ENCODE data around the gene ABI1.

Gene ABI1

DNA sequence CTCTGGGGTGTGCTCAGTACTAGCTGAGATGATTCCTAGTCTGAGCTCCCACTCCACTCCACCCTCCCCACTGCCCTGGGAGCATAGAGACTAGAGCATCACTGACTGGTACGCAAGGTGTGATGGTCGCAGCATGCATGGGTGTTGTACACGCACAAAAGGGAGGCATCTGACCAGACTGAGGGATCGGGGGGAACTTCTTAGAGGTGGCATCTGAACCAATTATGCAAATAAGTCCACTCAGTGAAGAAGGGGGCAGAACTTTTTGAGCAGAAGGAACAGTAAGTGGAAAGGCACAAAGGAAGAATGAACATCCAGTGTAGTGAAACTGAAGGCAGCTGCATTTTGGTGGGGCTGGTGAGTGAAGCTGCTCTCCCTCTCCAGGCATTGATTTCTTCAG is 137.7 kb downstream of the ABI1 start:
- H3K9me3 ChIP-seq (ENCODE audit: low read length) = no peaks in the 10 kb centered on the region
- H3K27me3 ChIP-seq (ENCODE audit: control insufficient read depth in 1 of 2, insufficient read depth in 2 of 2, low read length in 2 of 2) = no peaks in the 10 kb centered on the region
- no peak overlapping the region for H3K27ac ChIP-seq (ENCODE audit: low read depth, low read length)
- peaks cover 22% of the 10 kb centered on the region for H3K36me3 ChIP-seq (ENCODE audit: insufficient read depth, low read length)
- no peak overlapping the region for H3K4me3 ChIP-seq (ENCODE audit: low read depth in 1 of 2, low read length in 2 of 2)
- H3K9ac ChIP-seq (ENCODE audit: low read length) = no peak overlapping the region
- H3K4me1 ChIP-seq (ENCODE audit: insufficient read depth, low read length) = no peaks in the 10 kb centered on the region

DNA sequence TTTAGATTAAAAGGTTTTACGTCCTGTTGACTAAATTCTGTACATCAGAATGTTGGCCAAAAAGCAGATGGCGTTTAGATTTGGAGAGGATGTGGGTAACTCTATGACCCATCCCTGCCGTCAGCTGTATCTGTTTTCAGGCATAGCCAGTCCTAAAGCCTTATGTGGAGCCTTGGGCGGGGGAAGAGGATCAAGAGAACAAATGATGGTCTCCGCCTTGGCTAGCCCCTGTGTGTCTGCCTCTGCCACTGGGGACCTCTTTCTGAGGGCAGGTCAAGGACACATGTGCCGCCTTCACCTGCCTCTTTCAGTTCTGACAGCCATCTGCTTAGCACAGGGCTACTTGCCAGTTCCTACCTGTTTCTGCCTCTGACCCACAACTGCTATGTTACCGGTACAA is 139.2 kb downstream of the ABI1 start:
- no peak overlapping the region for H3K9ac ChIP-seq (ENCODE audit: low read length)
- H3K27ac ChIP-seq (ENCODE audit: low read depth, low read length) = no peak overlapping the region
- peaks cover 22% of the 10 kb centered on the region for H3K36me3 ChIP-seq (ENCODE audit: insufficient read depth, low read length)

DNA sequence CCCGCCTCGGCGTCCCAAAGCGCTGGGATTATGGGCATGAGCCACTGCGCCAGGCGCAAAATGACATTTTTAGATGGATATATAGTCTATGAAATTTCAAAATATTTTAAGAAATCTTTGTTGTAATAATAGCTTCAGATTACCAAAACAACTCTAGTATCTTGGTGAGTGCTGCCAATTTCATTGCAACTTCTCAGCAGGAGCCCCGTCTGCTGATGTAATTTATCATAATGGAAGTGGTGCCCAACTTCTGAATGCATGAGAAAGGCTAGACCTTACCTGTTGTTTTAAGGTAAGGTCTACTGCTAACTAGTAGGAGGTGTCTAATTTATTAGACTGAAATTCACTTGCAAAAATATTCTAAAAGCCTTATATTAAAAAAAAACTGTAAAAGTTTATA is 143.3 kb downstream of the ABI1 start:
- Histone ChIP-seq H3K4me1 (ENCODE audit: insufficient read depth, low read length) (no peaks in the 10 kb centered on the region), H3K27ac (ENCODE audit: low read depth, low read length) (no peak overlapping the region), H3K9ac (ENCODE audit: low read length) (no peak overlapping the region), H3K9me3 (ENCODE audit: low read length) (no peaks in the 10 kb centered on the region), H3K4me3 (ENCODE audit: low read depth in 1 of 2, low read length in 2 of 2) (no peak overlapping the region), H3K36me3 (ENCODE audit: insufficient read depth, low read length) (no peaks in the 10 kb centered on the region), H3K27me3 (ENCODE audit: control insufficient read depth in 1 of 2, insufficient read depth in 2 of 2, low read length in 2 of 2) (no peaks in the 10 kb centered on the region)

More for the DNA sequence above, 139.2 kb downstream of the ABI1 start:
- no peaks in the 10 kb centered on the region for H3K27me3 ChIP-seq (ENCODE audit: control insufficient read depth in 1 of 2, insufficient read depth in 2 of 2, low read length in 2 of 2)
- H3K9me3 ChIP-seq (ENCODE audit: low read length) = no peaks in the 10 kb centered on the region
- H3K4me1 ChIP-seq (ENCODE audit: insufficient read depth, low read length) = no peaks in the 10 kb centered on the region
- H3K4me3 ChIP-seq (ENCODE audit: low read depth in 1 of 2, low read length in 2 of 2) = no peak overlapping the region

DNA sequence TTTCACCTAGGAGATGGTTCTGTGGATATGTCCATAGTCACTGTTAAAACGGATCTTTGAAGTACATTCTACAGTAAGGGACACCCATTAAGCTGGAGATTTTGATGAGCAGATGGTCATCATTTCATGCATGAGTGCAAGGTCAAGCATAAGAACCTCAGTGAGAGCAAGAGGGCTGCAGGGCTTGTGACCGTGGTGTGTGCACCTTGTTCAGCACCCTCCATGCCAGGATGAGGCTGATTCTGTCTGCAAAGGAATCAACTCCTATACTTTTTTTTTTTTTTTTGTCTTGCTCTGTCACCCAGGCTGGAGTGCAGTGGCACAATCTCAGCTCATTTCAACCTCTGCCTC is 145.6 kb downstream of the ABI1 start:
- no peaks in the 10 kb centered on the region for H3K4me1 ChIP-seq (ENCODE audit: insufficient read depth, low read length)
- H3K4me3 ChIP-seq (ENCODE audit: low read depth in 1 of 2, low read length in 2 of 2) = no peak overlapping the region
- H3K9ac ChIP-seq (ENCODE audit: low read length) = no peak overlapping the region
- H3K27ac ChIP-seq (ENCODE audit: low read depth, low read length) = no peak overlapping the region
- no peaks in the 10 kb centered on the region for H3K27me3 ChIP-seq (ENCODE audit: control insufficient read depth in 1 of 2, insufficient read depth in 2 of 2, low read length in 2 of 2)
- no peaks in the 10 kb centered on the region for H3K9me3 ChIP-seq (ENCODE audit: low read length)
- H3K36me3 ChIP-seq (ENCODE audit: insufficient read depth, low read length) = no peaks in the 10 kb centered on the region

DNA sequence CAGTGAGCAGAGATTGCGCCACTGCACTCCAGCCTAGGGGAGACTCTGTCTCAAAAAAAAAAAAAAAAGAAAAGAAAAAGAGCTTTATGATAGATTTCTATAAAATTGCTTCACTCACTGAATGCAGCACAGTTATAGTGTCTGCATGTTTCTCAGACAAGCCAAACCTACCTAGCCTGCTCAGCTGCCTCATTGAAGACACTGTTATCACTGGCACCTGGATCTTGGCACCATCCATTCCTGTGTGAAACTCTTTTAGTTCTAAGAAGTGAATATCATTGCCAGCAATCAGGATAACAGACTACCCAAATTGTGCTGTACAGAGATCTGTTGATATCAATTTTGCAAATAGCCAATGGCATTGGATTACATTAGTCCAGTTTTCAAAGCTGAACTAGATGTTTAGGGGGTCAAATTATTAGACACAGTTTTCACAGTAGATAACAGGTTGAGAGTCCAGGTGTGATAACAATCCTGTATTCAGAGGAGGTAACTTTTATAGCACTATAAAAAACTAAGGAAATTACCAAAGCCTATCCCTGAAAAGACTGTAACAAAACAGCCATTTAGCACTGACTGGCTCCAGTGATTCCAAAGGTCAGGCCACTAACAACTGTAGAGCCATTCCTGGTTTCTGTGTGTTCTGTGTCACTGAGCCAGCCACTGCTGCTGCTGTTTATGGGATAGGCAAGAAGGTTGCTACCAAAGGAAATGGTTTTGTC is 146.2 kb downstream of the ABI1 start:
- Histone ChIP-seq H3K4me3 (ENCODE audit: low read depth in 1 of 2, low read length in 2 of 2) (no peak overlapping the region), H3K4me1 (ENCODE audit: insufficient read depth, low read length) (no peaks in the 10 kb centered on the region), H3K27ac (ENCODE audit: low read depth, low read length) (no peak overlapping the region), H3K36me3 (ENCODE audit: insufficient read depth, low read length) (no peaks in the 10 kb centered on the region), H3K9me3 (ENCODE audit: low read length) (no peaks in the 10 kb centered on the region), H3K27me3 (ENCODE audit: control insufficient read depth in 1 of 2, insufficient read depth in 2 of 2, low read length in 2 of 2) (no peaks in the 10 kb centered on the region), H3K9ac (ENCODE audit: low read length) (no peak overlapping the region)

DNA sequence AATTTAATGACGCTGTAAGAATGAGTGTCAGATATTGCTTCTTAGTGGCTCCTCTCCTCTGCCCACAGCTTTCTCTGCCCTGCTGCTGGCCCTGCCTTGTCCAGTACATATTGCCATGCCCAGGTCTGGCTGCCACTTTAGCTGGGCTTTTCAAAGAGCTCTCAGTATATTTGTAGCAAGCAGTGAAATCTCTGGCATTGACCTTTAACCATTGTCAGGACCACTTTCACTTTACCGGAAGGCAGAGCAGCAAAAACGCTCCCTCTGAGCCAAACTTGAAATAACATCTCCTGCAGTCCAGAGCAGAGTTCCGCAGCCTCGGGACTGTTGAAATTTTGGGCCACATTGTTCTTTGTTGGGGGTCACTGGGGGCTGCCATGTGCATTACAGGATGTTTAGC is 149.4 kb downstream of the ABI1 start:
- Histone ChIP-seq H3K4me1 (ENCODE audit: insufficient read depth, low read length) (no peaks in the 10 kb centered on the region), H3K4me3 (ENCODE audit: low read depth in 1 of 2, low read length in 2 of 2) (no peak overlapping the region), H3K27me3 (ENCODE audit: control insufficient read depth in 1 of 2, insufficient read depth in 2 of 2, low read length in 2 of 2) (no peaks in the 10 kb centered on the region), H3K9ac (ENCODE audit: low read length) (no peak overlapping the region), H3K36me3 (ENCODE audit: insufficient read depth, low read length) (peaks cover 4% of the 10 kb centered on the region), H3K27ac (ENCODE audit: low read depth, low read length) (no peak overlapping the region), H3K9me3 (ENCODE audit: low read length) (no peaks in the 10 kb centered on the region)

DNA sequence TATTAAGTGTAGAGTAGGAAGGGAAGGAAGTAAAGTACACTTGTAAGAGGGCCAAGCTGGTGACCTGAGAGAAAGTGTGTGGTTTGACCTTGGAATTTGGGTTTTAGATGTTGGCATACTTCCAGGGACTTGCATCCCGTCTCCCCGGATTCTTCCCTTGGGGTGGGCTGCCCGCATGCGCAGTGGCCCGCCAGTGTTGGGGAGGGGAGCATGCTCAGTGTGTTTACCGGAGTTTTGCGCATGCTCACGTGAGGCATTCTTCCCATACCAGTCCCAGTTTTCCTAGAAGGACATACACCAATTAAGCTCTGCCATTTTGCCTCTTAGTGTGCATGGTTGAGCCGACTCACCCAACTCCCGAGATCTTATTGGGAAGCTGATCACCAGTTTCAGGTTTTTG is 153.8 kb downstream of the ABI1 start:
- Histone ChIP-seq H3K4me1 (ENCODE audit: insufficient read depth, low read length) (no peaks in the 10 kb centered on the region), H3K27ac (ENCODE audit: low read depth, low read length) (no peak overlapping the region), H3K27me3 (ENCODE audit: control insufficient read depth in 1 of 2, insufficient read depth in 2 of 2, low read length in 2 of 2) (no peaks in the 10 kb centered on the region), H3K9me3 (ENCODE audit: low read length) (no peaks in the 10 kb centered on the region), H3K4me3 (ENCODE audit: low read depth in 1 of 2, low read length in 2 of 2) (no peak overlapping the region), H3K9ac (ENCODE audit: low read length) (no peak overlapping the region), H3K36me3 (ENCODE audit: insufficient read depth, low read length) (peaks cover 13% of the 10 kb centered on the region)

DNA sequence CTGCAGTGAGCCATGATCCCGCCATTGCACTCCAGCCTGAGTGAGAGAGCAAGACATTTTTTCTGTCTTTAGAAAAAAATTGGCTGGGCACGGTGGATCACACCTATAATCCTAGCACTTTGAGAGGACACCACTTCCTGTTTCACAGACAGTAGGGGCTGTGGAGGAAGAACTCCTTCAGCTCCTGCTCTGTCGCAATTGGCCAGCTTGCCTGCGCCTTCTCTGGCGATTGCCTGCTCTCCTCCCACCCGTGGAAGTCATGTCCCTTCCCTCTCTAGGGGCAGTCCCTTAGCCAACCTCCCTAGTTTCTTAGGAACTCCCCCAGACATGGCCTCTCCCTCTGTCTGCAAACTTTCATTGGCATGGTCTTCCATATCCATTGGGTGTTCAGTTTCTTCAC is 154.6 kb downstream of the ABI1 start:
- no peak overlapping the region for H3K9ac ChIP-seq (ENCODE audit: low read length)
- no peak overlapping the region for H3K4me3 ChIP-seq (ENCODE audit: low read depth in 1 of 2, low read length in 2 of 2)
- H3K27ac ChIP-seq (ENCODE audit: low read depth, low read length) = no peak overlapping the region
- H3K36me3 ChIP-seq (ENCODE audit: insufficient read depth, low read length) = peaks cover 13% of the 10 kb centered on the region
- H3K9me3 ChIP-seq (ENCODE audit: low read length) = no peaks in the 10 kb centered on the region
- no peaks in the 10 kb centered on the region for H3K27me3 ChIP-seq (ENCODE audit: control insufficient read depth in 1 of 2, insufficient read depth in 2 of 2, low read length in 2 of 2)
- H3K4me1 ChIP-seq (ENCODE audit: insufficient read depth, low read length) = no peaks in the 10 kb centered on the region

DNA sequence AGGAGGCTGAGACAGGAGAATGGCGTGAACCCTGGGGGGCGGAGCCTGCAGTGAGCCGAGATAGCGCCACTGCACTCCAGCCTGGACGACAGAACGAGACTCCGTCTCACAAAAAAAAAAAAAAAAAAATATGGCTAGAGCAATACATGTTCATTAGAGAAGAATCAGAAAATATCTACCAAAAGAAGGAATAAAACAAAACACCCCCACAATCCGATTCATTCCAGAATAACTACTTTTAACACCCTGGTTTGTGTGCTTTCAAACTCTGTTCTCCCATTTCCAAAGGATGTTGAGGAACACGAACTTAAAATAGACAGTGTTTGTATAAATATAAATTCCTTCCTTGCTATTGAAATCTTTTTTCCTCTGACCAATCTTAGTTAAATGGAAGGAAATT is 156.8 kb downstream of the ABI1 start:
- Histone ChIP-seq H3K4me3 (ENCODE audit: low read depth in 1 of 2, low read length in 2 of 2) (no peak overlapping the region), H3K9ac (ENCODE audit: low read length) (no peak overlapping the region), H3K36me3 (ENCODE audit: insufficient read depth, low read length) (peaks cover 13% of the 10 kb centered on the region), H3K4me1 (ENCODE audit: insufficient read depth, low read length) (no peaks in the 10 kb centered on the region), H3K27me3 (ENCODE audit: control insufficient read depth in 1 of 2, insufficient read depth in 2 of 2, low read length in 2 of 2) (no peaks in the 10 kb centered on the region), H3K9me3 (ENCODE audit: low read length) (no peaks in the 10 kb centered on the region), H3K27ac (ENCODE audit: low read depth, low read length) (no peak overlapping the region)

DNA sequence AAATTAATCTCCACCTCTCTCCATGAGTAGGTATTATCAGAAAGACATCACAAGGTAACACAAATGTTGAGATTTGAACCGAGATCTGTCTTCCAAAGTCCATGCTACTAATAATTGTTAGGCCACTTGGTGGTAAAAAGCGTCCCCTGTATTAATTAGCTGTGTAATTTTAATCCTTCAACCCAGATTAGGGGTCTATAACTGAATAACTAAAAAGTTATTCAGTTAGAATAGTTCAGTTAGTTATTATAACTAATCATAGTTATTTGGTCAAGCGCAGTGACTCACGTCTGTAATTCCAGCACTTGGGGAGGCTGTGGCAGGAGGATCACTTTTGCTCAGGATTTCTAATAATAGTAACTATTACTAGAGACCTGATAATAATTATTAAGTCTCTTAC is 157.7 kb downstream of the ABI1 start:
- Histone ChIP-seq H3K27me3 (ENCODE audit: control insufficient read depth in 1 of 2, insufficient read depth in 2 of 2, low read length in 2 of 2) (no peaks in the 10 kb centered on the region), H3K4me3 (ENCODE audit: low read depth in 1 of 2, low read length in 2 of 2) (no peak overlapping the region), H3K36me3 (ENCODE audit: insufficient read depth, low read length) (peaks cover 13% of the 10 kb centered on the region), H3K9me3 (ENCODE audit: low read length) (no peaks in the 10 kb centered on the region), H3K9ac (ENCODE audit: low read length) (no peak overlapping the region), H3K4me1 (ENCODE audit: insufficient read depth, low read length) (peaks cover 7% of the 10 kb centered on the region), H3K27ac (ENCODE audit: low read depth, low read length) (no peak overlapping the region)

DNA sequence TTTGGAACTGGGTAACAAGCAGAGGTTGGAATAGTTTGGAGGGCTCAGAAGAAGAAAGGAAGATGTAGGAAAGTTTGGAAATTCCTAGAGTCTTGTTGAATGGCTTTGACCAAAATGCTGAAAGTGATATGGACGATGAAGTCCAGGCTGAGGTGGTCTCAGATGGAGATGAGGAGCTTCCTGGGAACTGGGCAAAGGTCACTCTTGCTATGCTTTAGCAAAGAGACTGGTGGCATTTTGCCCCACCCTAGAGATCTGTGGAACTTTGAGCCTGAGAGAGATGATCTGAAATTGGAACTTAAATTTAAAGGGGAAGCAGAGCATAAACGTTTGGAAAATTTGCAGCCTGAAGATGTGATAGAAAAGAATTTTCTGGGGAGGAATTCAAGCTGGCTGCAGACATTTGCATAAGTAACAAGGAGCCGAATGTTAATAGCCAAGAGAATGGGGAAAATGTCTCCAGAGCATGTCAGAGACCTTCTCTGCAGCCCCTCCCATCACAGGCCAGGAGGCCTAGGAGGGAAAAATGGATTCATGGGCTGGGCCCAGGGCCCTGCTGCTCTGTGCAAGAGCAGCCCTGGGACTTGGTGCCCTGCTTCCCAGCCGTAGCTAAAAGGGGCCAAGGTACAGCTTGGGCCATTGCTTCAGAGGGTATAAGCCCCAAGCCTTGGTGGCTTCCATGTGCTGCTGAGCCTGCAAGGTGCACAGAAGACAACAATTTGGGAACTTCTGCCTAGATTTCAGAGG is 159.7 kb downstream of the ABI1 start:
- Histone ChIP-seq H3K9ac (ENCODE audit: low read length) (no peak overlapping the region), H3K27me3 (ENCODE audit: control insufficient read depth in 1 of 2, insufficient read depth in 2 of 2, low read length in 2 of 2) (no peaks in the 10 kb centered on the region), H3K4me1 (ENCODE audit: insufficient read depth, low read length) (peaks cover 8% of the 10 kb centered on the region), H3K4me3 (ENCODE audit: low read depth in 1 of 2, low read length in 2 of 2) (no peak overlapping the region), H3K36me3 (ENCODE audit: insufficient read depth, low read length) (peaks cover 6% of the 10 kb centered on the region), H3K9me3 (ENCODE audit: low read length) (no peaks in the 10 kb centered on the region), H3K27ac (ENCODE audit: low read depth, low read length) (no peak overlapping the region)

DNA sequence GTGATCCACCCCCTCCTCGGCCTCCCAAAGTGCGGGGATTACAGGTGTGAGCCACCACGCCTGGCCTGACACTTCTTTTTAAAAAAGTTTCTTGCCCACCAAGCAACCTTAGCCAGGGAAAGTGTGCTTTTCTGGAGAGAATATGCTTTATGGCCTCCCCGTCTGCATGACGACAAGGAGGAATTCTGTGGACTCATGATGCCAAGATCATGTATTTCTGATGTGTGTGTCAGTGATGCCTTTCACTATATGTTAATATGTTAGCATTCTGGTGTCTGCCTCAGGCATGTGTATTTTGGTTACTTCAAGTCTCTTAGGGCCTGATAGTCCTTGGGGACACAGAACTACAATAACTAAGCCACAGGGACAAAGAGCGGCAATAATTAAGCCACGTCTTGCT is 161.1 kb downstream of the ABI1 start:
- H3K36me3 ChIP-seq (ENCODE audit: insufficient read depth, low read length) = no peaks in the 10 kb centered on the region
- peaks cover 8% of the 10 kb centered on the region for H3K4me1 ChIP-seq (ENCODE audit: insufficient read depth, low read length)
- H3K4me3 ChIP-seq (ENCODE audit: low read depth in 1 of 2, low read length in 2 of 2) = no peak overlapping the region
- no peak overlapping the region for H3K9ac ChIP-seq (ENCODE audit: low read length)
- no peaks in the 10 kb centered on the region for H3K9me3 ChIP-seq (ENCODE audit: low read length)
- H3K27ac ChIP-seq (ENCODE audit: low read depth, low read length) = no peak overlapping the region
- H3K27me3 ChIP-seq (ENCODE audit: control insufficient read depth in 1 of 2, insufficient read depth in 2 of 2, low read length in 2 of 2) = no peaks in the 10 kb centered on the region

All from muscle layer of colon (tissue), 2 donors.